Glutamatergic neuron (in vitro differentiated cells): ENCODE measurements around the gene ZNRF3. TPM values are rescaled to one million over a fixed set of nuclear protein-coding genes. Genes with fewer than 3 reads are reported as not detected.

Source experiments
- DNase-seq: peaks from one replicate; pipeline ENCODE4 v3.0.0; 2022
- H3K27ac Mint-ChIP-seq: one replicate; pipeline ENCODE4 v1.8.0; 2020; ENCODE audit warnings: mild to moderate bottlenecking, mixed read lengths, inconsistent platforms; ENCODE audit not compliant: unreplicated experiment
- H3K27me3 Mint-ChIP-seq: one replicate; pipeline ENCODE4 v1.8.0; 2020; ENCODE audit warnings: mild to moderate bottlenecking, moderate library complexity, mixed read lengths, inconsistent platforms; ENCODE audit not compliant: unreplicated experiment
- H3K36me3 Mint-ChIP-seq: one replicate; pipeline ENCODE4 v1.8.0; 2020; ENCODE audit warnings: mild to moderate bottlenecking, mixed read lengths, inconsistent platforms; ENCODE audit not compliant: unreplicated experiment
- H3K4me1 Mint-ChIP-seq: one replicate; pipeline ENCODE4 v1.8.0; 2020; ENCODE audit warnings: mild to moderate bottlenecking, low read depth, mixed read lengths, inconsistent platforms; ENCODE audit not compliant: unreplicated experiment
- H3K4me3 Mint-ChIP-seq: one replicate; pipeline ENCODE4 v1.8.0; 2020; ENCODE audit warnings: mild to moderate bottlenecking, mixed read lengths, inconsistent platforms; ENCODE audit not compliant: unreplicated experiment
- H3K9me3 Mint-ChIP-seq: one replicate; pipeline ENCODE4 v1.8.0; 2020; ENCODE audit warnings: mild to moderate bottlenecking, moderate library complexity, mixed read lengths, inconsistent platforms; ENCODE audit not compliant: unreplicated experiment
- total RNA-seq: library from RNA; stranded (reverse); fragmentation: NEBNext Ultra II Directional; extraction: Animal tissue kit (Norgen Biotek cat#: 25700); gene quantifications from one replicate; pipeline ENCODE4 v1.2.1, GENCODE V29; 2021; ENCODE audit not compliant: unreplicated experiment
- TF ChIP-seq, protein P1 (sequence below): fragments of 200-600 bp; sonication (generic); IDR thresholded peaks from one replicate; pipeline ENCODE4 v1.5.0; 2021; ENCODE audit not compliant: partially characterized antibody, unreplicated experiment

The ZNRF3 gene
- total RNA-seq, 1 donor from 2014 or later: 8.3 TPM

DNA sequence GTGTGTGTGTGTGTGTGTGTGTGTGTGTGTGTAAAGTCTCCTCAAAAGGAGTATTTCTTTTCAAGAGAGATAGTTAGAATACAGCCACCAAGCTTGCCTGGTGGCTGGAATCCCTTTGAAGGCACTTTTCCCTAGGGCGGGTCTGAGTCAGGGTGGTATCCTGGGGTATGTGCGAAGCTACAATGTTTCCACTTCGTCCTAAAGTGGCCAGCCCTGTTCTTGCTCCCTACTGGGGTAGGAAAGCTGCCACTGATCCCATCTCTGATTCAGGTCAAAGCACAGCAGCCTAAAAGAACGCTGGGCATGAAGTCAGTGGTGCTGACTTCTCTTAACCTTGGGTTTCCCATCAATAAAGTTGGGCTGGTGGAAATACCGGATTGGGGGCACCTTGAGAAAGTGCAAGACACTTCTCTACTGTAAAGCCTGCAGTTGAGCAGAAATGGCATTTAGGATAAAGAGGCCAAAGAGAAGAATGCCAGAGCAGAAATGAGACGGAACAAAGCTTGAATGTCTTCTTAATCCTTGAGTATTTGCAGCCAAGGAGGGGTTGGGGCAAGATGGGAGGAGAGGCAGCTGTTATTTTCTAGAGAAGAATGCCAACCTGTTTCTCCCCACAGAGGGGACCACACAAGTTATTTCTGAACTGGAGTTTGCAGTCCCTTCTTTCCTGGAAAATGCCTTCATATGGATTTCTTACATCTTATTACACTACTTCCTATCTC is 35.3 kb downstream of the ZNRF3 start:
- no peak for DNase-seq
- Mint-ChIP-seq H3K4me1 (peaks cover 49% of the 10 kb centered on the region), H3K9me3 (peaks cover 2% of the 10 kb centered on the region), H3K27me3 (peaks cover 3% of the 10 kb centered on the region), H3K36me3 (no peaks in the 10 kb centered on the region), H3K27ac (peak overlapping the region; percentile 73), H3K4me3 (peak overlapping the region; percentile 9)
- TF ChIP-seq, protein P1, sequence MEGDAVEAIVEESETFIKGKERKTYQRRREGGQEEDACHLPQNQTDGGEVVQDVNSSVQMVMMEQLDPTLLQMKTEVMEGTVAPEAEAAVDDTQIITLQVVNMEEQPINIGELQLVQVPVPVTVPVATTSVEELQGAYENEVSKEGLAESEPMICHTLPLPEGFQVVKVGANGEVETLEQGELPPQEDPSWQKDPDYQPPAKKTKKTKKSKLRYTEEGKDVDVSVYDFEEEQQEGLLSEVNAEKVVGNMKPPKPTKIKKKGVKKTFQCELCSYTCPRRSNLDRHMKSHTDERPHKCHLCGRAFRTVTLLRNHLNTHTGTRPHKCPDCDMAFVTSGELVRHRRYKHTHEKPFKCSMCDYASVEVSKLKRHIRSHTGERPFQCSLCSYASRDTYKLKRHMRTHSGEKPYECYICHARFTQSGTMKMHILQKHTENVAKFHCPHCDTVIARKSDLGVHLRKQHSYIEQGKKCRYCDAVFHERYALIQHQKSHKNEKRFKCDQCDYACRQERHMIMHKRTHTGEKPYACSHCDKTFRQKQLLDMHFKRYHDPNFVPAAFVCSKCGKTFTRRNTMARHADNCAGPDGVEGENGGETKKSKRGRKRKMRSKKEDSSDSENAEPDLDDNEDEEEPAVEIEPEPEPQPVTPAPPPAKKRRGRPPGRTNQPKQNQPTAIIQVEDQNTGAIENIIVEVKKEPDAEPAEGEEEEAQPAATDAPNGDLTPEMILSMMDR: no peak

DNA sequence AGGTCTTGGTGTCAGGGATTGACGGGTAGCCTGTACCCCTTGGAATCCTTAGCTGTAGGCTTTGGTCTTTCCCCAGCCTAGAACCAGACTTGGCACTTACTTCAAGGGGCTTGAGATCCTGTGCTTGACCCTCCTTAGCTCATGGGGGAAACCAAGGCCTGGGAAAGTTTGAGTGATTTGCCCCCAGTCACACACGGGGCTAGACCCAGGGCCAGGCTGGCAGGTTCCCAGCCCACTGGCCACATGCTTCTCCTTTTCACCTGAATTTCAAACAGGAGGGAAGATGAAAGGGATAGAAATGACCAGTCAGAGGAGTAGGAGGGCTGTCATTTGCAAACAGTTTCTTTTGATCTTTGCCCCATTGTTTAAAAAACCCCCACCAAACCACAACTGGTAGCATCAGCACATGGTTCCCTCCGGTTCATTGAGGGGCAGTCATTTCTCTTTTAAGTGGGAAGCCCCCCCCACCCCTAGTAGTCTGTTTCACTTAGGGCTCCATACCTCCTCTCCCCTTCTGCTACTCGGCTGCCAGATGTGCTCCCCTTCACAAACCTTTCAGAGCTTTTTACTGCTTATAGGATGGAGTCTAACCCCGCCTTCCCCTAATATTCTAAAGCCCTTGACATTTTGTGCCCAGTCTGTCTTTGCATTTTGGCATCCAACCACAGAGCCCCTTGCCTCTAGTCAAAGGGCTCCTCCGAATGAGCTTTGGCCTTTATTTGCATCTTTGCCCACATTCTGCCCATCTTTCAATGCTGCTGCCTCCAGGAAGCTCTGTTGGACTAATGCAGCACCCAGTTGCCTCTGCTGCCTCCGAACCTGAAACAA is 37.6 kb downstream of the ZNRF3 start:
- Mint-ChIP-seq H3K27ac (peak overlapping the region; percentile 34), H3K4me3 (no peak overlapping the region), H3K27me3 (peaks cover 3% of the 10 kb centered on the region), H3K36me3 (no peaks in the 10 kb centered on the region), H3K9me3 (peaks cover 2% of the 10 kb centered on the region), H3K4me1 (peaks cover 51% of the 10 kb centered on the region)
- no peak for DNase-seq
- TF ChIP-seq, protein P1: no peak

DNA sequence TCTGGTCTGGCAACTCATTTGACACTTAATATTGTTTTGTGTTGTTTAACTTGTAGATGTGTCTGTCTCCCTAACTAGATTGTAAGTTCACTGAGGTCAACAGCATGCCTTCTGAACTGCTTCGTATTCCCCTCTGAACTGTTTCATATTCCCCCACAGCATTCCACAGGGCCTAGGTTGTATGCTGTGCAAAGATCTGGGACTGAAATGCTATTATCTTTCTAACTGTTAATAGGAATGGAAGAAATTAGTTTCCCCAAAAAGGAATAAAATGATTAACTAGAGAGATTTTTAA is 38.2 kb downstream of the ZNRF3 start:
- no peak for DNase-seq
- peaks cover 2% of the 10 kb centered on the region for H3K9me3 Mint-ChIP-seq
- peaks cover 3% of the 10 kb centered on the region for H3K27me3 Mint-ChIP-seq
- no peaks in the 10 kb centered on the region for H3K36me3 Mint-ChIP-seq
- TF ChIP-seq, protein P1: no peak
- peaks cover 52% of the 10 kb centered on the region for H3K4me1 Mint-ChIP-seq
- no peak overlapping the region for H3K4me3 Mint-ChIP-seq
- H3K27ac Mint-ChIP-seq: peak overlapping the region; percentile 34

DNA sequence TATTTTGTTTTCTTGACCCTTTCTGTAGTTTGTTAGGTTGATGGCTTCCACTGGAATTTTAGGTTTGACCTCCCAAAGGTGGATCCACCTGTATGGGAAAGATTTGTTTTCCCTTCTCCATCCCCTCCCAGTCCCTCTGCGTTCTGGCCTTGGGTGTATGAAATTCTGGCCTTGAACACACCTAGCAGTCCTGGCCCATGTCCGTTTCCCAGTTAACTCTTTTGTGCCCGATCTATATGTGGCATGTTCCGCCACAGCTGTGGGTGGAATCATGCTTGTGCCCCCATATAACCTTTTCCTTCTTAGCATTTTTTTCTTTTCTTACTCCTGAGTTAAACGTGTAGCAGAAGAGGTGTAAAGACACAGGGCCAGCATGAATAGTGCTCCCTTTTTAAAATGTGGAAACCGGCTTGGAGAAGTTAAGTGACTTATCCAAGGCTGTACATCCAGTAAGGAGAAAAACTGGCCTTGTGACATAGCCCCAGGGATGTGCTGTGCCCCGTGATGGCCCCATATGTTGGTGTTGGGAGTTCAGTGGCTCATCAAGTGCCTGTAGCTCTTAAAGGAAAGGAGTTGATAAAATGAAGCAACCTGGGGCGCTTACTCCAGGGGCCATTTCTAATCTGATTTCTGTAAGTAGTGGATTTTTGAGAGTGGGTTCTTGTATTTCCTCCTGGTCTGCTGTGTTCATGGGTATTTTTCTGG is 39.3 kb downstream of the ZNRF3 start:
- peaks cover 2% of the 10 kb centered on the region for H3K9me3 Mint-ChIP-seq
- H3K36me3 Mint-ChIP-seq: no peaks in the 10 kb centered on the region
- no peak overlapping the region for H3K4me3 Mint-ChIP-seq
- H3K27me3 Mint-ChIP-seq: peaks cover 3% of the 10 kb centered on the region
- peaks cover 45% of the 10 kb centered on the region for H3K4me1 Mint-ChIP-seq
- TF ChIP-seq, protein P1: no peak
- peak overlapping the region; percentile 10 for H3K27ac Mint-ChIP-seq
- no peak for DNase-seq
